Measurements from ENCODE around the gene OPCML. TPM values are rescaled to one million over a fixed set of nuclear protein-coding genes. Genes with fewer than 3 reads are reported as not detected.

OPCML gene
- total RNA-seq, 2 donors from 2014 or later: not detected

GRCh38 chr11:132556316-132556715, 976.0 kb downstream of the OPCML start:
- Mint-ChIP-seq H3K27ac (no peak overlapping the region), H3K27me3 (no peaks in the 10 kb centered on the region), H3K4me3 (no peak overlapping the region), H3K36me3 (no peaks in the 10 kb centered on the region), H3K4me1 (ENCODE audit: low read depth in 2 of 2) (no peaks in the 10 kb centered on the region), H3K9me3 (peaks cover 20% of the 10 kb centered on the region)
- DNase-seq (ENCODE audit: low spot score): no peak
- no peak for ATAC-seq

GRCh38 chr11:132555617-132556016, 976.7 kb downstream of the OPCML start:
- Mint-ChIP-seq H3K9me3 (peaks cover 13% of the 10 kb centered on the region), H3K27me3 (no peaks in the 10 kb centered on the region), H3K4me1 (ENCODE audit: low read depth in 2 of 2) (no peaks in the 10 kb centered on the region), H3K27ac (no peak overlapping the region), H3K4me3 (no peak overlapping the region), H3K36me3 (no peaks in the 10 kb centered on the region)
- ATAC-seq (no peak), DNase-seq (ENCODE audit: low spot score) (no peak)

- no peak overlapping the region for H3K27ac Mint-ChIP-seq
- peaks cover 7% of the 10 kb centered on the region for H3K9me3 Mint-ChIP-seq
- no peaks in the 10 kb centered on the region for H3K27me3 Mint-ChIP-seq
- no peaks in the 10 kb centered on the region for H3K36me3 Mint-ChIP-seq
- no peak for DNase-seq (ENCODE audit: low spot score)
- H3K4me3 Mint-ChIP-seq: no peak overlapping the region
- H3K4me1 Mint-ChIP-seq (ENCODE audit: low read depth in 2 of 2): no peaks in the 10 kb centered on the region
- ATAC-seq: no peak
These were observed 981.3 kb downstream of the OPCML start for GRCh38 chr11:132551016-132551415.

GRCh38 chr11:132549561-132549960, 982.7 kb downstream of the OPCML start:
- Mint-ChIP-seq H3K36me3 (no peaks in the 10 kb centered on the region), H3K27me3 (no peaks in the 10 kb centered on the region)
- no peak for DNase-seq (ENCODE audit: low spot score)

GRCh38 chr11:132549001-132549400, 983.3 kb downstream of the OPCML start:
- no peak for DNase-seq (ENCODE audit: low spot score)
- H3K9me3 Mint-ChIP-seq: peaks cover 7% of the 10 kb centered on the region
- H3K36me3 Mint-ChIP-seq: no peaks in the 10 kb centered on the region
- H3K27ac Mint-ChIP-seq: no peak overlapping the region
- ATAC-seq: no peak
- no peaks in the 10 kb centered on the region for H3K4me1 Mint-ChIP-seq (ENCODE audit: low read depth in 2 of 2)
- H3K4me3 Mint-ChIP-seq: no peak overlapping the region
- H3K27me3 Mint-ChIP-seq: no peaks in the 10 kb centered on the region

More at GRCh38 chr11:132549561-132549960, 982.7 kb downstream of the OPCML start:
- no peak overlapping the region for H3K4me3 Mint-ChIP-seq
- peaks cover 7% of the 10 kb centered on the region for H3K9me3 Mint-ChIP-seq
- H3K4me1 Mint-ChIP-seq (ENCODE audit: low read depth in 2 of 2): no peaks in the 10 kb centered on the region
- no peak overlapping the region for H3K27ac Mint-ChIP-seq
- ATAC-seq: no peak

GRCh38 chr11:132544007-132544406, 988.3 kb downstream of the OPCML start:
- Mint-ChIP-seq H3K27ac (no peak overlapping the region), H3K27me3 (no peaks in the 10 kb centered on the region), H3K9me3 (no peaks in the 10 kb centered on the region), H3K4me3 (no peak overlapping the region), H3K4me1 (ENCODE audit: low read depth in 2 of 2) (no peaks in the 10 kb centered on the region), H3K36me3 (no peaks in the 10 kb centered on the region)
- DNase-seq (ENCODE audit: low spot score) (no peak), ATAC-seq (no peak)

GRCh38 chr11:132541794-132542193, 990.5 kb downstream of the OPCML start:
- no peak for DNase-seq (ENCODE audit: low spot score)
- Mint-ChIP-seq H3K27ac (no peak overlapping the region), H3K4me1 (ENCODE audit: low read depth in 2 of 2) (no peaks in the 10 kb centered on the region), H3K9me3 (no peaks in the 10 kb centered on the region), H3K36me3 (no peaks in the 10 kb centered on the region), H3K27me3 (no peaks in the 10 kb centered on the region), H3K4me3 (no peak overlapping the region)
- no peak for ATAC-seq

GRCh38 chr11:132540581-132540980, 991.7 kb downstream of the OPCML start:
- Mint-ChIP-seq H3K27ac (no peak overlapping the region), H3K9me3 (no peaks in the 10 kb centered on the region), H3K36me3 (no peaks in the 10 kb centered on the region), H3K27me3 (no peaks in the 10 kb centered on the region), H3K4me1 (ENCODE audit: low read depth in 2 of 2) (no peaks in the 10 kb centered on the region), H3K4me3 (no peak overlapping the region)
- DNase-seq (ENCODE audit: low spot score) (no peak), ATAC-seq (no peak)

GRCh38 chr11:132539590-132540368, 992.5 kb downstream of the OPCML start:
- no peak for ATAC-seq
- no peak overlapping the region for H3K27ac Mint-ChIP-seq
- H3K9me3 Mint-ChIP-seq: no peaks in the 10 kb centered on the region
- no peaks in the 10 kb centered on the region for H3K36me3 Mint-ChIP-seq
- H3K4me1 Mint-ChIP-seq (ENCODE audit: low read depth in 2 of 2): no peaks in the 10 kb centered on the region
- no peaks in the 10 kb centered on the region for H3K27me3 Mint-ChIP-seq
- DNase-seq (ENCODE audit: low spot score): no peak
- no peak overlapping the region for H3K4me3 Mint-ChIP-seq

GRCh38 chr11:132538642-132539041, 993.7 kb downstream of the OPCML start:
- Mint-ChIP-seq H3K4me3 (no peak overlapping the region), H3K27me3 (no peaks in the 10 kb centered on the region), H3K27ac (no peak overlapping the region), H3K4me1 (ENCODE audit: low read depth in 2 of 2) (no peaks in the 10 kb centered on the region), H3K9me3 (peaks cover 5% of the 10 kb centered on the region), H3K36me3 (no peaks in the 10 kb centered on the region)
- DNase-seq (ENCODE audit: low spot score): no peak
- no peak for ATAC-seq

- ATAC-seq: no peak
- Mint-ChIP-seq H3K36me3 (no peaks in the 10 kb centered on the region), H3K27me3 (no peaks in the 10 kb centered on the region), H3K4me1 (ENCODE audit: low read depth in 2 of 2) (no peaks in the 10 kb centered on the region), H3K9me3 (peaks cover 8% of the 10 kb centered on the region), H3K4me3 (no peak overlapping the region), H3K27ac (no peak overlapping the region)
- no peak for DNase-seq (ENCODE audit: low spot score)
These were observed 996.5 kb downstream of the OPCML start for GRCh38 chr11:132535830-132536229.

- no peak overlapping the region for H3K27ac Mint-ChIP-seq
- H3K4me3 Mint-ChIP-seq: no peak overlapping the region
These were observed 1000.4 kb downstream of the OPCML start for GRCh38 chr11:132531921-132532320.

GRCh38 chr11:132528181-132528580, 1004.1 kb downstream of the OPCML start:
- peaks cover 15% of the 10 kb centered on the region for H3K9me3 Mint-ChIP-seq
- H3K27ac Mint-ChIP-seq: no peak overlapping the region
- no peak for DNase-seq (ENCODE audit: low spot score)
- no peak for ATAC-seq
- H3K4me3 Mint-ChIP-seq: no peak overlapping the region
- no peaks in the 10 kb centered on the region for H3K36me3 Mint-ChIP-seq
- H3K27me3 Mint-ChIP-seq: no peaks in the 10 kb centered on the region
- no peaks in the 10 kb centered on the region for H3K4me1 Mint-ChIP-seq (ENCODE audit: low read depth in 2 of 2)

More at GRCh38 chr11:132531921-132532320, 1000.4 kb downstream of the OPCML start:
- Mint-ChIP-seq H3K9me3 (peaks cover 19% of the 10 kb centered on the region), H3K4me1 (ENCODE audit: low read depth in 2 of 2) (no peaks in the 10 kb centered on the region), H3K27me3 (no peaks in the 10 kb centered on the region), H3K36me3 (no peaks in the 10 kb centered on the region)
- DNase-seq (ENCODE audit: low spot score): no peak
- no peak for ATAC-seq

GRCh38 chr11:132523929-132524328, 1008.4 kb downstream of the OPCML start:
- Mint-ChIP-seq H3K4me3 (no peak overlapping the region), H3K4me1 (ENCODE audit: low read depth in 2 of 2) (no peaks in the 10 kb centered on the region), H3K27me3 (no peaks in the 10 kb centered on the region), H3K27ac (no peak overlapping the region), H3K36me3 (no peaks in the 10 kb centered on the region), H3K9me3 (peaks cover 10% of the 10 kb centered on the region)
- DNase-seq (ENCODE audit: low spot score) (no peak), ATAC-seq (no peak)

- ATAC-seq (no peak), DNase-seq (ENCODE audit: low spot score) (no peak)
- Mint-ChIP-seq H3K36me3 (no peaks in the 10 kb centered on the region), H3K27me3 (no peaks in the 10 kb centered on the region), H3K4me1 (ENCODE audit: low read depth in 2 of 2) (no peaks in the 10 kb centered on the region), H3K27ac (no peak overlapping the region), H3K9me3 (peaks cover 4% of the 10 kb centered on the region), H3K4me3 (no peak overlapping the region)
These were observed 1012.1 kb downstream of the OPCML start for GRCh38 chr11:132520199-132520598.
